Fibroblast of mammary gland (primary cell): Measurements from ENCODE around the gene CNTNAP3B.
A peak's percentile ranks its signal among the peaks of the same experiment; 100 is the strongest.
"Not testable (repeated sequence)": the region's sequence is repeated elsewhere in the genome, so short reads cannot be mapped to it uniquely, and the experiment has no call there.

Experiments used
- DNase-seq: peaks from one replicate; pipeline ENCODE4 v3.0.0-alpha.2; 2010; ENCODE audit warnings: low read depth
- H3K4me3 ChIP-seq: 2 replicates; pipeline ENCODE4 v1.5.1; 2011; ENCODE audit warnings: low read depth, mild to moderate bottlenecking, low read length, moderate library complexity; ENCODE audit not compliant: control insufficient read depth

Gene CNTNAP3B

DNA sequence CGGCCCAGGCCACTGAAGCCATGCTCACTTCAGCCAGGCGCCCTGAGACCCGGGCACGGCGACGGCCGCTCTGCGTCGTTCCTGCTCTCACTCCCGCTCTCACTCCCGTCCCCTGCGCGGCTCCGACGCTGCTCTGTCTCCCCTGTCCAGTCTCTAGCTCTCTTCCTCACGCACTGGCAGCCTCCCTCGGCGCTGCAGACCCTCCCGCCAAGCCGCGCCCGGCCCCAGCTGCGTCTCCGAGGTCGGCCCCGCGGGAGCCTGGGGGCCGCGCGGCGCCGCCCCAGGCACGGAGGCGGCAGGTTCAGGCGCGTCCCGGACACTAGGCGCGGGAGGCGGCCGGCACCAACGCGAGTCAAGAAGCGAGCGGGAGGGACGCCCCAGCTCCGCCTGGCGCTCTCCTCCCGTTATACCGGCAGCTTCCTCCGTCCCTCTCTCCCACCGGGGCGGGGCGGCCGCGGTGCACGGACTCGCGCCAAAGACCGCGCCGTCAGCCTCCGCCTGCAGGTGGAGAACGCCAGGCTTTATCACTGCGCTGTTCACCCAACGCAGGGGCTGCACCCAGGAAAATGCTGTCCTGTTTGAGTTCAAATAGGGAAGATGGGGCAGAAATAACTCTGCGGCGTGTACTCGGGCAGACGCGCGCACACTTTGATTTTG, at the start of gene CNTNAP3B:
Gene CNTNAP3B (minus strand): TSS at position 354 of the 657 bp plus-strand sequence. CDS start 332 bp downstream, at position 22.
- DNase-seq, H3K4me3 ChIP-seq: not testable (repeated sequence)

DNA sequence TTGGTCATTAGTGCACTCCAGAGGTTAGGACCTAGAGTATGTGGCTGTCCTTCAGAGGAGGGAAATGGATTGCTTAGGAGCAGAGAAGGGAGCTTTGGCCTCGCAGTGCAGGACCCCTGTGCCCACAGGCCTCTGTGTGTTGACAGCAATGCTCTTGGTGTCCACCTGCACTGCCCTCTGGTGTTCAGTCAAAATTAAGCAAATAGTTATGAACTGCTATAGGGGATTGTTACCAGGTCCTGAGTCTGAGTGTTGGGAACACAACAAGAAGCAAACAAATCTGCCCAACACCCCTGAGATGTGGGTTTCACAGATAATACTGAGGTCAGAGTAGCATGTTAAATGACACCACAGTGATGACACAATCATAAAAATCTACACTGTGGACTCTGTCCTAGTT, 31.1 kb upstream of the CNTNAP3B start:
- peak; percentile 0 for DNase-seq
- not testable (repeated sequence) for H3K4me3 ChIP-seq

- not testable (repeated sequence) for DNase-seq, H3K4me3 ChIP-seq
Measured at GRCh38 chr9:42127056-42127841, 2.0 kb downstream of the CNTNAP3B start.

- not testable (repeated sequence) for H3K4me3 ChIP-seq, DNase-seq
Measured at GRCh38 chr9:42121007-42121406, 8.2 kb downstream of the CNTNAP3B start.

DNA sequence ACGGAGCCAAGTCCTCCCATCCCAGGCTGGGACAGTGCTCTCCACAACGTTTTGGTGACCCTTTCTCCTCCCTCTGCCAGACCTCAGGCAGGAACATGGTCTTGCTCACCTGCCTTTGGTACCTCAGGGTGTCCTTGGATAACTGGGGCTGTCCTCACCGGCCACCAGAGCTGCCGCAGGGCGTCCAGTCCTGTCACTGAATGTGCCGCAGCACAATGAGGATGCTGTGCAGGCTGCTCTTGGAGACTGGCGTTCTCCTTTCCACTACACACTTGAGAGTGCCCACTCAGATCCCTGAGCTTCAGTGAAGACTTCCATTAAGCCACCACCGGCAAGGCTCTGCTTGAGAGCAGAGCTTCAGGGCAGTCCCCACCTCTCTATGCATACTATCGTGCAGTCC, 33.3 kb downstream of the CNTNAP3B start:
- H3K4me3 ChIP-seq, DNase-seq: not testable (repeated sequence)

DNA sequence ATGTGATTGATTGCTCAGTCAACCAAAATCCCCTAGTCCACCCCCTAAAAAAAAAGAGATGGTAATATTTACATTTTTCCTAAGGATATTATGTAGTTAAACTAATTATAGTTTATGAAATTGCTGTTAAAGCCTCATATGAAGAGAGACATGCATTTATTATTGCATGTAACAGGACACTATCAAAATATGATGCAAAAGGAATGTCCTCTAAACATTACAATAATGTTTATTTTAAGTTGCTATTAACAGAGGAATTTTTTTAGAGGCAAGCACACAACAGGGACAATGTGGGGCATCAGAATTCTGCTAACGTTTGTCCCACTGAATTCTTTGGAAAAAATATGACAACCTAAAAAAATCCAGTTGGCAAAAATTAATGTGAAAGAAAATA, 44.7 kb downstream of the CNTNAP3B start:
- DNase-seq, H3K4me3 ChIP-seq: not testable (repeated sequence)

DNA sequence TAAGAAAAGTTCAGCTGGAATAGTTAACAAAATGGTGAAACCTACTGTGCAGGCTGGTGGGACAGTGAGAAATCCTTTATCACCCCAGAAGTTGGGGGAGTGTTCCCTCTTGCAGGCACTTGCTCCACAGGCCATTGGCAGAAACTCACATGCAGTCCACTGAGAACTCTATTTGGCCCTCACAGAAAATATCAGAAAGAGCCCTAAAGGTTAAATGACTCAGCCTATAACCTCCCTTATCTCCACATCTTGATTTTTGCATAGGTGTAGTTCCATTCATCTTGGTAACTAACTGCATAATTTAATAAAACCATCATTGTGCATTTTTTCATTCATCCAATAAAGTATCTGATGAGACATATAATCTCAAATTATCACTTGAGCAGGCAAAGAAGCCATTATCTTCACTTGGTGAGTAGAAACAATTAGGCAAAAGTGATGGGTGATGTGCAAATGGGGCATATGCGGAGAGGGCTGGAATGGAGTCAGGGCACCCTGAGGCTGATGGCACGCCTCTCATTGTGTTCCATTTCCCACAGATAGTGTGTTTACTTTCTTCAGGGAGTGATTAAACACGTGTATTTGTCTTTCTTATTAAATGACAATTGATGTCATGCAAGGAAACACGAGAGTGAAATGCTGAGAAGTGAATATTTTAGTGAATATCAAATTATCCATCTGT, 45.2 kb downstream of the CNTNAP3B start:
- H3K4me3 ChIP-seq, DNase-seq: not testable (repeated sequence)

DNA sequence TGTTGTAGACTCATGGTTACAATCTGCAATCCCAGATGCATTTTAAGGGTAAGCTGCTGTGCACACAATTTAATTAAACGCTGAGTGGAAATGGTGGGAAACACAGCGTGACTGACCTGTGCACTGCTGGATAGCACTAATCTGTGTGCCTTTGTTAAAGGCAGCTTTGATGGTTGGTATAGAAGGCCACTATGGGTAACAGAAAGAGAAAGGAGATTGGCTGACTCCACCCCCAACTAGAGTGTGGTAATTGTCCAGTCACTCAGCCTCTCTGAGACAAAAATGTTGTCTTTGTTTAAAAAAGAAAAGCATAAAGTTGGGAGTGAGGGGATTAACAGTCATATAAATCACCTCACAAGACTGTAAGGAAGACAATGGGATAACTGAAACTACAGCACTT, 48.9 kb downstream of the CNTNAP3B start:
- not testable (repeated sequence) for H3K4me3 ChIP-seq, DNase-seq

DNA sequence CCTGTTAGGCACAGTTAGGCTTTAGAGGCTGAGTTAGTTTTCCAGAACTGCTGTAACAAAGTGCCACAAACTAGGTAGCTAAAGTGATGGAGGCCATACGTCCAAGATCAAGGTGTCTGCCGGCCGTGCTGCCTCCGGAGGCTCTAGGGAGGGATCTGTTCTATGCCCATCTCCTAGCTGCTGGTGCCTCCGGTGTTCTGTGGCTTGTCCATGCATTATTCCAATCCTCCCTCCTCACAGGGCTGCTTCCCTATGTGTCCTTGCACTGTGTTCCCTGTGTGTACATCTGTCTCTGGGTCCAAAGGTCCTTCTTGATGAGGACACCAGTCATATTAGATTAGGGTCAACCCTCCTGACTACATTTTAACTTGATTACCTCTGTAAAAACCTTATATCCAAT, 54.4 kb downstream of the CNTNAP3B start:
- H3K4me3 ChIP-seq, DNase-seq: not testable (repeated sequence)

DNA sequence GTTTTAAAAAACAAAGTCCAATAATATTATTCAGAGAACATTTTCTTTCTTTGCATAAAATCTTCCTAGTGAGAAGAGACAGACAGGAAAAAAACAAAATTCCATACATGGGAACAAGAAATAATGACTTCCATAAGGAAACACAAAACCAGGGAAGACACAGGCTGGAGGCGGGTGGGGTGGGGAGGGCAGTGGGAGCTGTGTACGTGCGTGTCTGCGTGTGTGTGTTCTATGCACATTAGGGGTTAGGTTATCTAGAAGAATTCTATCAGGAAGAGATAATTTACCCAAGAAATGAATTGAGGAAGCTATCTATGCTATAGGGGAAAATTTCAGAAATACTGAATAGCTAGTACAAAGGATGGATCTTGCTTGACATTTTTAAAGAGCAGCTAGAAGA, 58.2 kb downstream of the CNTNAP3B start:
- H3K4me3 ChIP-seq, DNase-seq: not testable (repeated sequence)

DNA sequence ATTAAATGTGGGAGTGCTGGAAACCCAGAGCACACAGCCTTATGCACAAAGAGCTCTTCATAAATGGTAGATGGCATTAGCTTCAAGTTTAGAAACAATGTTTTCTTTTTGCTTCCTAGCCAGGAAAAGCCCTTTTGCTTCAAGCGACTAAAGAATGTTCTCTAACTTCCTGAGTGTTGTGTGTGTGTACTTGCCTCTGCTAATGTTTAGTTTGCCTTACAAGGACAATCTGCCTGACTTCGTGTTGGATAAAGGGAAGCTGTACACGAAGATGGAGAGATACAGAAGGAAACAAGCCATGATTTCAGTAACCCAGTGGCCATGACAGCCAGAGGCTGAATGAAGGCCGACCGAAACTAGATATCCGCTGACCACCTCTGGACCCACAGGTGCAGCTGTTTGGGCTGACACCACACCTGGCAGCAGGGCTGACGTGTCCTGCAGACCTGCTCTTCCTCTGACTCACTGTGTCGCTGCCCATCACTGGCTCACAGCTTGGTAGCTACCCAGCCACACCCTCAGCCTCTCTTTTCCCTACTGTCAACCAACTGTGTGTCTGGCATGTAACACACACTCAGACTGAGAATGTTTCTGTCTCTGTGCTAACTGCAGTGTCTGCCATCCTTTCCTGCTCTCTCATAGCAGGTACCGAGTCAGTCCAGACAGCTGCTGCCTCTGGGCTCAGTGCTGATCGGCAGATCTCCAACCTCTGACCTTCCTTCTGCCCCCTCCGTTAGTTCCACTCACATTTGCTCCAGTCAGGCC, 59.0 kb downstream of the CNTNAP3B start:
- H3K4me3 ChIP-seq, DNase-seq: not testable (repeated sequence)

DNA sequence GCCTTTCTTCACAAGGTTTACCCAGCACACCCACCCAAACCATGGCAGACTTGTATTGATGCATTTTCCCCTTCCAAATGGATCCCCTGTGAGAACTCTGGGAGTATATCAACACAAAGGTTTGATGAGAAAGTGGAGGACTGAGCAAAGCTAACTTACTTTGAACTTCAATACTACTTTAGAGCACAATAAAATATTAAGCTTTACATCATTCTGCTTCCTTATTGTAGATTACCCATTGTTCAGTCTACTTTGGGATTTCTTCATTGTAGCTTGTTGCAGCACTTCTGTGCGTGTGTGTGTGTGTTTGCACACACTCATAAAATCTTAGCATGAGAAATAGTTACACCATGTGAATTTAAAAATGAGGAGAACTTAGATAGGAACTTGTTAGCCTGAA, 75.4 kb downstream of the CNTNAP3B start:
- not testable (repeated sequence) for H3K4me3 ChIP-seq, DNase-seq

DNA sequence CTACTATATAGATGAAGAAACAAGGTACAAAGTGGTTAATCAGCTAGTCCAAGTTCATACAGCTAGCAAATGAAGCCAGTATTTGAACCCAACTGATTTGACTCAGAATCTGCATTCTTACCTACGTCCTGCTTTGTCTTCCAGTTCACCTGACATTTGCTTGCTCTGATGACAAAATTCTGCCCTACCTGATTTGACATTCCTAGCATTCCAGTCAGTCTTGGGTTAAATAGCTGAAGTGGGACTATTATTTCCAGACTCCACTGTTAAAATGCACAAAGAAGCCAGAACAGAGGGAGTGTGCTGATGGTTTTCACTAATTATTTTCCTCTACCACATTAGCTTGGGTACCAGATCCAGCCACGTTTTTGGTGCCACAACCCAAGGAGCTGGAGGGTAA, 78.5 kb downstream of the CNTNAP3B start:
- not testable (repeated sequence) for H3K4me3 ChIP-seq, DNase-seq

GRCh38 chr9:42044422-42045010, 84.7 kb downstream of the CNTNAP3B start:
- not testable (repeated sequence) for DNase-seq, H3K4me3 ChIP-seq

DNA sequence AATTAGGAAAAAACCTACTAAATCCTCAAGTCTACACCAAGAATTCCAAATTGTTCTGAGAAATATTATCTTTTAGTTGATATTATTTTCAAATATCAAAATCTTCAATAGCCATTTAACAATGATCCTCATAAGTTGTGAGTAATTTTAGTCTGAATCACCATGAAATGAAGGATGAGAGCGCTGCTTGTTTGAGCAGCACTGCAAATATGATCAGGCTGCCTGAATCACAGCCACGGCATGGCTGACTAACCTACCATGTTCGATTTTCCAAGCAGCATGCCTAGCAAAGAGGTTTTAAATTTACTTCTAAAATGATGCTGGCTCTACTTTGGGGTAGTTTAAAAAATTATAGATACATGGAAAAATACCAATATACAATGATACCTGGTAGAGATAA, 95.7 kb downstream of the CNTNAP3B start:
- H3K4me3 ChIP-seq, DNase-seq: not testable (repeated sequence)

DNA sequence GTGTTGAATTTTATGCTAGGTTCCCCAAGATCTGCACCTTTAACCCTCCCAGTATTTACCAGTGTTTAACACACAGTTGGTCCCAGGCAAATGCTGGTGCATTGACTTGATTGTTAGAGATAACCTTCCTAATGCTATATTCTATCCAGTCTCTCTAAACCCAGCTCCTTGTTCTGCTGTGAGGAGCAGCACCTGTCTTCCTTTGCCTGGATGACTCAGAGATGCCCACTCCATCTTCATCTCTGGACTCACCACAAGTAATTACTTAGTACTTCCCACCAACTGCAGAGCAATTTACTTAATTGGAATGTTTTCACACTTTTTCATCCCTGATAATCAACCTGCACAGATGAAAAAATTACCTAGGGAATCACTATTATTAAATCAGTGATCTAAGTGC, 108.6 kb downstream of the CNTNAP3B start:
- not testable (repeated sequence) for DNase-seq, H3K4me3 ChIP-seq

- DNase-seq: peak; percentile 46
Measured at GRCh38 chr9:42018220-42018922, 110.9 kb downstream of the CNTNAP3B start.

GRCh38 chr9:42014317-42014716, 114.9 kb downstream of the CNTNAP3B start:
- not testable (repeated sequence) for H3K4me3 ChIP-seq, DNase-seq

More at GRCh38 chr9:42018220-42018922, 110.9 kb downstream of the CNTNAP3B start:
- H3K4me3 ChIP-seq: not testable (repeated sequence)
